ENCODE measurements around the gene SLC6A2. TPM values are rescaled to one million over a fixed set of nuclear protein-coding genes. Genes with fewer than 3 reads are reported as not detected.

SLC6A2 gene
- total RNA-seq, 1 donor from 2014 or later, result 0.34 TPM

DNA sequence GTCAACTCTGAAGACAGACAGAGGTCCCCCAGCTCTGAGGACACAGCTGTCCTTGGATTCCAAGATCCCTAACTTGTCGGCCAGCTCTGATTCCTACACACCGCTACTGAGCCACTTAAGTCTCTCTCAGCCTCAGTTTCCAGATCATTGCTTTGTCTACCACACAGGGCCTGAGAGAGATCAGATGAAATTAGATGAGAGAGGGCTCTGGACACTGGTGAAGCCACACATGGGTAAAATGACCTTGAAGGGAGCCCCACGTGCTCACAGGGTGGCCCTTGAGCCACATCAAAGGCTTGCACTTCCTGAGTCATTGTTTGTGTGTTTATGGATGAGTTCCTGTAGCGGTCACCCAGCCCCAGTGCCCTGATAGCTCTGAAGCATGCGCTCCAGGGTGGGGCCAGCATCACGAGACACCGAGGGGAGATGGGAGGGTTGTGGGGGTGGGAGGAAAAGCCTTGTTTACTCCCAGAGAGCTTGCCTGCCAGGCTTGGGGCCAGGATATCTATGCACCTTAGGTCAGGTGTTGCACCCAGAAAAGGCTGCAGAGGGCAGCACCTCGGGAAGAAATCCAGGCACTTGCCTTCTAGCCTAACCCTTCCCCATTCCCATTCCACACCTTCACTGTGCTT, 32.7 kb upstream of the SLC6A2 start:
- Mint-ChIP-seq H3K36me3 (no peaks in the 10 kb centered on the region), H3K27ac (no peak overlapping the region), H3K4me1 (no peaks in the 10 kb centered on the region), H3K4me3 (no peak overlapping the region), H3K27me3 (ENCODE audit: low read depth) (peaks cover 23% of the 10 kb centered on the region), H3K9me3 (peaks cover 6% of the 10 kb centered on the region)
- TF ChIP-seq, protein P1, sequence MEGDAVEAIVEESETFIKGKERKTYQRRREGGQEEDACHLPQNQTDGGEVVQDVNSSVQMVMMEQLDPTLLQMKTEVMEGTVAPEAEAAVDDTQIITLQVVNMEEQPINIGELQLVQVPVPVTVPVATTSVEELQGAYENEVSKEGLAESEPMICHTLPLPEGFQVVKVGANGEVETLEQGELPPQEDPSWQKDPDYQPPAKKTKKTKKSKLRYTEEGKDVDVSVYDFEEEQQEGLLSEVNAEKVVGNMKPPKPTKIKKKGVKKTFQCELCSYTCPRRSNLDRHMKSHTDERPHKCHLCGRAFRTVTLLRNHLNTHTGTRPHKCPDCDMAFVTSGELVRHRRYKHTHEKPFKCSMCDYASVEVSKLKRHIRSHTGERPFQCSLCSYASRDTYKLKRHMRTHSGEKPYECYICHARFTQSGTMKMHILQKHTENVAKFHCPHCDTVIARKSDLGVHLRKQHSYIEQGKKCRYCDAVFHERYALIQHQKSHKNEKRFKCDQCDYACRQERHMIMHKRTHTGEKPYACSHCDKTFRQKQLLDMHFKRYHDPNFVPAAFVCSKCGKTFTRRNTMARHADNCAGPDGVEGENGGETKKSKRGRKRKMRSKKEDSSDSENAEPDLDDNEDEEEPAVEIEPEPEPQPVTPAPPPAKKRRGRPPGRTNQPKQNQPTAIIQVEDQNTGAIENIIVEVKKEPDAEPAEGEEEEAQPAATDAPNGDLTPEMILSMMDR (IDR thresholded peaks at IDR 0.05; ENCODE audit: unreplicated experiment), result no peak
- no peak for DNase-seq (ENCODE audit: low spot score in 2 of 2, unreplicated experiment in 2 of 2)

- Mint-ChIP-seq H3K36me3 (no peaks in the 10 kb centered on the region), H3K4me1 (no peaks in the 10 kb centered on the region)
Observed at GRCh38 chr16:55623640-55624039, 32.1 kb upstream of the SLC6A2 start.

GRCh38 chr16:55624696-55625095, 31.1 kb upstream of the SLC6A2 start:
- no peak overlapping the region for H3K27ac Mint-ChIP-seq
- no peaks in the 10 kb centered on the region for H3K36me3 Mint-ChIP-seq
- DNase-seq (ENCODE audit: low spot score in 2 of 2, unreplicated experiment in 2 of 2), result no peak
- H3K9me3 Mint-ChIP-seq, result peaks cover 6% of the 10 kb centered on the region
- TF ChIP-seq, protein P1 (IDR thresholded peaks at IDR 0.05; ENCODE audit: unreplicated experiment), result no peak
- H3K4me3 Mint-ChIP-seq, result no peak overlapping the region
- H3K4me1 Mint-ChIP-seq, result no peaks in the 10 kb centered on the region
- peaks cover 9% of the 10 kb centered on the region for H3K27me3 Mint-ChIP-seq (ENCODE audit: low read depth)

More at GRCh38 chr16:55623640-55624039, 32.1 kb upstream of the SLC6A2 start:
- Mint-ChIP-seq H3K9me3 (peaks cover 6% of the 10 kb centered on the region), H3K4me3 (no peak overlapping the region), H3K27me3 (ENCODE audit: low read depth) (peaks cover 18% of the 10 kb centered on the region), H3K27ac (no peak overlapping the region)
- DNase-seq (ENCODE audit: low spot score in 2 of 2, unreplicated experiment in 2 of 2), result no peak
- TF ChIP-seq, protein P1 (IDR thresholded peaks at IDR 0.05; ENCODE audit: unreplicated experiment), result no peak

DNA sequence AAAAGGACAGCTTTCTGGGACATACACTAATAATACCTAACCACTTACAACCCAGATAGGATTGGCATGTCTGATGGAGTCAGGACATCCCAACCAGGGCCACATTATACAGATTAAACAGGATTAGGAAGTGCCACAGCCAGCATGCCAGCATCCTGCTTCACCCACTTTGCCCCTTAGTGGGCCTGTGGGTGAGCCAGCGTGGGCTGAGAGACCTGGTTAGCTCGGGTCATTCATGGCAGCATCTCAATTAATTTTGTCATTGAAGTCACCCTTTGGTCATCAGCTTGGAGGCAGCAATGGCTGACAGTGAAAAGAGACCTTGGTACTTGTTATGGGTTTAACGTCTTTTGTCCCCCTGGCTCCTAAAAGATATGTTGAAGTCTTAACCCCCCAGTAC, 29.9 kb upstream of the SLC6A2 start:
- no peak for DNase-seq (ENCODE audit: low spot score in 2 of 2, unreplicated experiment in 2 of 2)
- Mint-ChIP-seq H3K36me3 (no peaks in the 10 kb centered on the region), H3K4me1 (no peaks in the 10 kb centered on the region), H3K27me3 (ENCODE audit: low read depth) (peaks cover 2% of the 10 kb centered on the region), H3K27ac (no peak overlapping the region), H3K9me3 (peaks cover 4% of the 10 kb centered on the region), H3K4me3 (no peak overlapping the region)
- TF ChIP-seq, protein P1 (IDR thresholded peaks at IDR 0.05; ENCODE audit: unreplicated experiment), result no peak

DNA sequence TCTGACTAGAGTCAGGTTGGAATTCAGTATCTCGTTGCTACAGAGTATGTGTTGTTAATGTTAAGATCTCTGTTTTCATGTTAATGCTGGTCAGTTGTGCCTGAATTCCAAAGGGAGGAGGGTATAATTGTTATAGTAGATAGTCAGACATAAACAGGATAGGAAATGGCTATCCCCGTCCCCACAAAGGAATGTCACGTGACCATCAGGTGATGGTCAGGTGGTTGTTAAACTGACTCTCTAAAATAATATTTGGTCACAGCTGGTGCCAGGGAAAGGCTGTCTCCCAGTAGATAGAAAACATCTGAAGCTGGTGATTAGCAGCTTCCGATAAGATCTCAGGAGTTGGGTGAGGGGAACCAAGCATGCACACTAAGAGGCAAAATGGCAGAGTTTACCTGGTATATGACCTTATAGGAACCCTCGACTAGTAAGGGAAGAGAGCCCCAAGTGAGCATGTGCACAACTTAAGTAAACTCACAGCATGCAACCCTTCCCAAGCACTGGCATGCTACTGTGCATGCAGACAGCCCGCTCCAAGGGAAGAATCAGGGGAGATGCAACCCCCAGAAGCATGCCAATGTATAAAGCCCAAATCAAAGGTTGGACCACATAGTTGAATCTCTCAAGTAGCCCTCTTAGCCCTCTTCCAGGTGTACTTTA, 27.4 kb upstream of the SLC6A2 start:
- Mint-ChIP-seq H3K27me3 (ENCODE audit: low read depth) (peaks cover 2% of the 10 kb centered on the region), H3K27ac (no peak overlapping the region), H3K4me3 (no peak overlapping the region), H3K36me3 (no peaks in the 10 kb centered on the region), H3K4me1 (no peaks in the 10 kb centered on the region), H3K9me3 (peaks cover 16% of the 10 kb centered on the region)
- TF ChIP-seq, protein P1 (IDR thresholded peaks at IDR 0.05; ENCODE audit: unreplicated experiment), result no peak
- DNase-seq (ENCODE audit: low spot score in 2 of 2, unreplicated experiment in 2 of 2), result no peak
